Measurements from ENCODE around the gene ARHGAP10.

Gene ARHGAP10

GRCh38 chr4:147788791-147789190 is 56.9 kb downstream of the ARHGAP10 start:
- no peak overlapping the region for H3K27ac ChIP-seq (ENCODE audit: low read length)

DNA sequence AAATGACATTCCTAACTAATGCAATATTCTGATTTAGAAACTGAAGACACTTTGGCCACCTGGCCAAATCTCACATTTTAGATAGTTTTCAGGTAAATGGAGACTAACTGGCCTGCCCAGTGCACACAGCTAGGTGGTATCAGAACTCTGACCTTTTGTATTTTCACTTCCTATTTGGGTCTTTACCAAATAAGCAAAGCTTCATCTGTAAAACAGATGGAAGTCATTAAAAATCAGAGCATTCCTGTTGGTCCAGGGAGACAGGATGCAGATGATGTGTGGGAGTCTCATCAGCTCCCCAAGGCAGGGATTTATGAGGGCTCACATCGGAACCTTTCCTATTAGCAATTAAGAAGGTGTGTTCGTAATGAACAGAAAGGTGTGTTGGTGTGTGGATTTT is 57.7 kb downstream of the ARHGAP10 start:
- TF ChIP-seq EZH2phosphoT487 (IDR thresholded peaks at IDR 0.05; ENCODE audit: low read length) = no peak
- TF ChIP-seq EZH2 (optimal IDR thresholded peaks at IDR 0.05; ENCODE audit: low read depth, low read length) = no peak
- Histone ChIP-seq H2AFZ (ENCODE audit: low read length) (no peak overlapping the region), H3F3A (ENCODE audit: insufficient read depth, low read length) (peaks cover 2% of the 10 kb centered on the region; the same call in 1 of the 2 replicates), H3K4me3 (ENCODE audit: low read length) (no peak overlapping the region), H3K9me3 (replicated peaks; ENCODE audit: insufficient read depth, low read length) (no peaks in the 10 kb centered on the region), H3K4me2 (ENCODE audit: low read depth, low read length) (no peak overlapping the region), H3K36me3 (replicated peaks; ENCODE audit: insufficient read depth, low read length) (no peaks in the 10 kb centered on the region; the same call in 1 of the 2 replicates), H3K27me3 (replicated peaks; ENCODE audit: insufficient read depth, low read length) (no peaks in the 10 kb centered on the region), H3K79me2 (ENCODE audit: low read length) (peaks cover 92% of the 10 kb centered on the region), H3K9me2 (replicated peaks; ENCODE audit: insufficient read depth, low read length) (no peaks in the 10 kb centered on the region), H3K4me1 (ENCODE audit: low read length) (no peaks in the 10 kb centered on the region; the same call in 1 of the 2 replicates), H3K27ac (ENCODE audit: low read length) (no peak overlapping the region; the same call in 1 of the 2 replicates), H4K20me1 (ENCODE audit: insufficient read depth, low read length) (peaks cover 9% of the 10 kb centered on the region; the same call in 1 of the 2 replicates), H3K9ac (ENCODE audit: low read length) (no peak overlapping the region)
- no peak for DNase-seq

More at GRCh38 chr4:147788791-147789190, 56.9 kb downstream of the ARHGAP10 start:
- DNase-seq = no peak
- H3K4me1 ChIP-seq (ENCODE audit: low read length) = no peaks in the 10 kb centered on the region; the same call in 1 of the 2 replicates
- no peaks in the 10 kb centered on the region for H3K9me2 ChIP-seq (replicated peaks; ENCODE audit: insufficient read depth, low read length)
- H3K9me3 ChIP-seq (replicated peaks; ENCODE audit: insufficient read depth, low read length) = no peaks in the 10 kb centered on the region
- no peak overlapping the region for H2AFZ ChIP-seq (ENCODE audit: low read length)
- H3K4me2 ChIP-seq (ENCODE audit: low read depth, low read length) = no peak overlapping the region
- H3K9ac ChIP-seq (ENCODE audit: low read length) = no peak overlapping the region
- peaks cover 2% of the 10 kb centered on the region; the same call in 1 of the 2 replicates for H3F3A ChIP-seq (ENCODE audit: insufficient read depth, low read length)
- no peaks in the 10 kb centered on the region; the same call in 1 of the 2 replicates for H3K36me3 ChIP-seq (replicated peaks; ENCODE audit: insufficient read depth, low read length)
- TF ChIP-seq, protein P1, sequence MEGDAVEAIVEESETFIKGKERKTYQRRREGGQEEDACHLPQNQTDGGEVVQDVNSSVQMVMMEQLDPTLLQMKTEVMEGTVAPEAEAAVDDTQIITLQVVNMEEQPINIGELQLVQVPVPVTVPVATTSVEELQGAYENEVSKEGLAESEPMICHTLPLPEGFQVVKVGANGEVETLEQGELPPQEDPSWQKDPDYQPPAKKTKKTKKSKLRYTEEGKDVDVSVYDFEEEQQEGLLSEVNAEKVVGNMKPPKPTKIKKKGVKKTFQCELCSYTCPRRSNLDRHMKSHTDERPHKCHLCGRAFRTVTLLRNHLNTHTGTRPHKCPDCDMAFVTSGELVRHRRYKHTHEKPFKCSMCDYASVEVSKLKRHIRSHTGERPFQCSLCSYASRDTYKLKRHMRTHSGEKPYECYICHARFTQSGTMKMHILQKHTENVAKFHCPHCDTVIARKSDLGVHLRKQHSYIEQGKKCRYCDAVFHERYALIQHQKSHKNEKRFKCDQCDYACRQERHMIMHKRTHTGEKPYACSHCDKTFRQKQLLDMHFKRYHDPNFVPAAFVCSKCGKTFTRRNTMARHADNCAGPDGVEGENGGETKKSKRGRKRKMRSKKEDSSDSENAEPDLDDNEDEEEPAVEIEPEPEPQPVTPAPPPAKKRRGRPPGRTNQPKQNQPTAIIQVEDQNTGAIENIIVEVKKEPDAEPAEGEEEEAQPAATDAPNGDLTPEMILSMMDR (IDR thresholded peaks at IDR 0.05; ENCODE audit: low read length) = no peak
- TF ChIP-seq EZH2phosphoT487 (IDR thresholded peaks at IDR 0.05; ENCODE audit: low read length) = no peak
- no peak for TF ChIP-seq EZH2 (optimal IDR thresholded peaks at IDR 0.05; ENCODE audit: low read depth, low read length)
- no peak overlapping the region for H3K4me3 ChIP-seq (ENCODE audit: low read length)
- peaks cover 84% of the 10 kb centered on the region for H3K79me2 ChIP-seq (ENCODE audit: low read length)
- H4K20me1 ChIP-seq (ENCODE audit: insufficient read depth, low read length) = peaks cover 9% of the 10 kb centered on the region; the same call in 1 of the 2 replicates
- H3K27me3 ChIP-seq (replicated peaks; ENCODE audit: insufficient read depth, low read length) = no peaks in the 10 kb centered on the region

GRCh38 chr4:147790412-147790811 is 58.5 kb downstream of the ARHGAP10 start:
- DNase-seq = no peak
- peaks cover 2% of the 10 kb centered on the region; the same call in 1 of the 2 replicates for H3F3A ChIP-seq (ENCODE audit: insufficient read depth, low read length)
- H4K20me1 ChIP-seq (ENCODE audit: insufficient read depth, low read length) = peaks cover 9% of the 10 kb centered on the region; the same call in 1 of the 2 replicates
- no peak overlapping the region for H2AFZ ChIP-seq (ENCODE audit: low read length)
- H3K36me3 ChIP-seq (replicated peaks; ENCODE audit: insufficient read depth, low read length) = no peaks in the 10 kb centered on the region; the same call in 1 of the 2 replicates
- H3K79me2 ChIP-seq (ENCODE audit: low read length) = peaks cover 95% of the 10 kb centered on the region
- H3K4me1 ChIP-seq (ENCODE audit: low read length) = no peaks in the 10 kb centered on the region; the same call in 1 of the 2 replicates
- no peak overlapping the region for H3K4me2 ChIP-seq (ENCODE audit: low read depth, low read length)
- no peaks in the 10 kb centered on the region for H3K9me3 ChIP-seq (replicated peaks; ENCODE audit: insufficient read depth, low read length)
- H3K4me3 ChIP-seq (ENCODE audit: low read length) = no peak overlapping the region
- TF ChIP-seq EZH2phosphoT487 (IDR thresholded peaks at IDR 0.05; ENCODE audit: low read length) (no peak), EZH2 (optimal IDR thresholded peaks at IDR 0.05; ENCODE audit: low read depth, low read length) (no peak)
- TF ChIP-seq, protein P1 (IDR thresholded peaks at IDR 0.05; ENCODE audit: low read length) = no peak
- H3K27me3 ChIP-seq (replicated peaks; ENCODE audit: insufficient read depth, low read length) = no peaks in the 10 kb centered on the region
- H3K27ac ChIP-seq (ENCODE audit: low read length) = no peak overlapping the region
- H3K9ac ChIP-seq (ENCODE audit: low read length) = no peak overlapping the region
- no peaks in the 10 kb centered on the region for H3K9me2 ChIP-seq (replicated peaks; ENCODE audit: insufficient read depth, low read length)

GRCh38 chr4:147791341-147791740 is 59.5 kb downstream of the ARHGAP10 start:
- DNase-seq = no peak
- Histone ChIP-seq H3K36me3 (replicated peaks; ENCODE audit: insufficient read depth, low read length) (no peaks in the 10 kb centered on the region; the same call in 1 of the 2 replicates), H3K4me1 (ENCODE audit: low read length) (no peaks in the 10 kb centered on the region; the same call in 1 of the 2 replicates), H3F3A (ENCODE audit: insufficient read depth, low read length) (peaks cover 2% of the 10 kb centered on the region; the same call in 1 of the 2 replicates), H3K9ac (ENCODE audit: low read length) (no peak overlapping the region), H3K9me2 (replicated peaks; ENCODE audit: insufficient read depth, low read length) (no peaks in the 10 kb centered on the region), H2AFZ (ENCODE audit: low read length) (no peak overlapping the region), H3K4me2 (ENCODE audit: low read depth, low read length) (no peak overlapping the region), H4K20me1 (ENCODE audit: insufficient read depth, low read length) (0 out of 2 replicates have a peak, but pooled peaks cover 3% of the 10 kb centered on the region), H3K9me3 (replicated peaks; ENCODE audit: insufficient read depth, low read length) (no peaks in the 10 kb centered on the region), H3K4me3 (ENCODE audit: low read length) (no peak overlapping the region), H3K27me3 (replicated peaks; ENCODE audit: insufficient read depth, low read length) (no peaks in the 10 kb centered on the region), H3K27ac (ENCODE audit: low read length) (no peak overlapping the region), H3K79me2 (ENCODE audit: low read length) (peaks cover 94% of the 10 kb centered on the region)
- TF ChIP-seq EZH2 (optimal IDR thresholded peaks at IDR 0.05; ENCODE audit: low read depth, low read length) (no peak), EZH2phosphoT487 (IDR thresholded peaks at IDR 0.05; ENCODE audit: low read length) (no peak)
- TF ChIP-seq, protein P1 (IDR thresholded peaks at IDR 0.05; ENCODE audit: low read length) = no peak

Measured in MM.1S (cell line).